Central memory CD8-positive, alpha-beta T cell (primary cell): ENCODE results near the gene PRPF38B.

ENCODE experiments used
- ATAC-seq: fragments of 150-1000 bp; cut with Tn5 transposase; replicated peaks from 2 replicates; pipeline ENCODE4 v1.10.0; 2022; ENCODE audit warnings: mild to moderate bottlenecking, moderate FRiP score, moderate number of reproducible peaks; ENCODE audit not compliant: poor library complexity, severe bottlenecking; ENCODE audit errors: extremely low read depth
- DNase-seq, 2 donors: peaks; one replicate each; pipeline ENCODE4 v3.0.0; 2021; ENCODE audit warnings: low spot score in 2 of 2
- H3K27ac Mint-ChIP-seq: one replicate; pipeline ENCODE4 v1.8.0; 2022; ENCODE audit warnings: low read depth, mild to moderate bottlenecking, moderate library complexity, mixed read lengths
- H3K27me3 Mint-ChIP-seq: one replicate; pipeline ENCODE4 v1.8.0; 2022; ENCODE audit warnings: mixed read lengths
- H3K36me3 Mint-ChIP-seq: one replicate; pipeline ENCODE4 v1.8.0; 2022; ENCODE audit warnings: mild to moderate bottlenecking, moderate library complexity, mixed read lengths; ENCODE audit not compliant: insufficient read depth
- H3K4me1 Mint-ChIP-seq: one replicate; pipeline ENCODE4 v1.8.0; 2022; ENCODE audit warnings: mixed read lengths
- H3K4me3 Mint-ChIP-seq: one replicate; pipeline ENCODE4 v1.8.0; 2022; ENCODE audit warnings: mild to moderate bottlenecking, moderate library complexity, mixed read lengths
- H3K9me3 Mint-ChIP-seq: one replicate; pipeline ENCODE4 v1.8.0; 2022; ENCODE audit warnings: mixed read lengths

The PRPF38B gene

GRCh38 chr1:108734171-108734865 lies 42.2 kb downstream of the PRPF38B start:
- no peaks in the 10 kb centered on the region for H3K9me3 Mint-ChIP-seq
- ATAC-seq = no peak
- no peaks in the 10 kb centered on the region for H3K4me1 Mint-ChIP-seq
- H3K36me3 Mint-ChIP-seq = peaks cover 1% of the 10 kb centered on the region
- H3K27me3 Mint-ChIP-seq = peaks cover 24% of the 10 kb centered on the region
- H3K27ac Mint-ChIP-seq = no peak overlapping the region
- DNase-seq = no peak
- no peak overlapping the region for H3K4me3 Mint-ChIP-seq

DNA sequence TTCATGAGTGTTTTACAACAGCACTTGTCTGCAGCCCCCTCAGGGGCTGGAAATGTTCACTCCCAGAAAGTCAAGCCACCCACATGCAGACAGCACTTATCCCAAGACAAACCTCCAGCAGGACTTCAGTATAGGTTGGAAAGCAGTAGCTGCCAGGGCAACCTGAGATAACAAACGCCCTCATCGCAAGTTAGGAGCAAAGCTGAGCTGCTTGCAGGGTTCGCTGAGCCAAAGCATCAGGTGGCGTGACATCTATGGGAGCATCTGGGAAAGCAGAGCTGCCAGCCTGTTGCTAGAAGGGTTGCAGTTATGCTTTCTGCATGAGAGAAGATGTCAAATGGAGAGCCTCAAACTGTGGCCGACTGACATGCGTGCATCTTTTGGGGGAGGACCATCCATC lies 50.1 kb downstream of the PRPF38B start:
- Mint-ChIP-seq H3K27me3 (peaks cover 15% of the 10 kb centered on the region), H3K4me3 (no peak overlapping the region), H3K36me3 (peaks cover 10% of the 10 kb centered on the region), H3K9me3 (no peaks in the 10 kb centered on the region), H3K27ac (no peak overlapping the region), H3K4me1 (peaks cover 8% of the 10 kb centered on the region)
- no peak for DNase-seq
- no peak for ATAC-seq

- Mint-ChIP-seq H3K36me3 (peaks cover 15% of the 10 kb centered on the region), H3K27me3 (no peaks in the 10 kb centered on the region), H3K27ac (peak overlapping the region; percentile 100), H3K4me3 (peak overlapping the region; percentile 100), H3K4me1 (peaks cover 43% of the 10 kb centered on the region), H3K9me3 (no peaks in the 10 kb centered on the region)
- DNase-seq = no peak
- no peak for ATAC-seq
These were observed 53.9 kb downstream of the PRPF38B start for GRCh38 chr1:108745980-108746381.

GRCh38 chr1:108746382-108747170 lies 54.5 kb downstream of the PRPF38B start, which contains the start of gene STXBP3:
Gene STXBP3, plus strand, starts transcription at chr1:108746674. Its CDS starts 64 bp downstream, at chr1:108746738.
- H3K4me3 Mint-ChIP-seq = peak within 1 kb of the TSS; percentile 100
- H3K36me3 Mint-ChIP-seq = peaks cover 16% of the 10 kb centered on the region
- H3K27ac Mint-ChIP-seq = peak within 1 kb of the TSS; percentile 100
- DNase-seq = peak; percentile 99 to 100
- H3K27me3 Mint-ChIP-seq = no peaks in the 10 kb centered on the region
- H3K9me3 Mint-ChIP-seq = no peaks in the 10 kb centered on the region
- peaks cover 45% of the 10 kb centered on the region for H3K4me1 Mint-ChIP-seq
- ATAC-seq = peak; percentile 92

DNA sequence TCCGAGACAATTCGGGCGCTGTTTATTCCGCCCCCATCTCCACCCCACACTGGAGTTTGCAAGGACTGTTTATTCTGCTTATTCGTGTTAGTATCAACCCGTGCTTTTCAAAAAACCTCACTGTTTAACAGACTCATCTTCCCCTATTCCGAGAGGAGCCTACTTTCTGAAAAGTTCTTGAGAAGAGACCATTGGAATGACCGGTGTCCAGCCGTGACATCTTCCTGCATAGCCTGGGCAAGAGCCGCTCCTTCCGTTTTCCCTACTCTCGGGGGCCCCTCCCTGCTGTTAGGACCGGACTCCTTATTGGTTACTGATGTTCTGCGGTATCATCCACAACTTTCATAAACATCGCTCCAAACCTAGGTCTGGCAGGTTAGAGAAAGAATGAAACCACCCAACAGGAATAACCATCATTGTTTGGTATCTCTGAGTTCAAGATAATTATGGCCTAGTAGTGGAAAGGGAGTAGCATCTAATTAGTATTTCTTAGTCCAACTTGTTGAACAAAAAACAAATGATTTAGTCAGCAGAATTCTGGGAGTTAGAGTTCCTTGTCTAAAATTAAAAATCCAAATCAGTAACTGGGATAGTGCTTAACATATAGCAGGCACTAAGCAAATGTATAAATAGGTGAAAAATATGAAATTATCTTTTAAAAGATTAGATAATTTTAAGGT lies 55.2 kb downstream of the PRPF38B start:
- H3K9me3 Mint-ChIP-seq = no peaks in the 10 kb centered on the region
- H3K36me3 Mint-ChIP-seq = peaks cover 16% of the 10 kb centered on the region
- H3K27me3 Mint-ChIP-seq = no peaks in the 10 kb centered on the region
- H3K4me3 Mint-ChIP-seq = peak overlapping the region; percentile 100
- ATAC-seq = peak; percentile 3
- H3K4me1 Mint-ChIP-seq = peaks cover 45% of the 10 kb centered on the region
- DNase-seq = no peak
- H3K27ac Mint-ChIP-seq = peak overlapping the region; percentile 100

DNA sequence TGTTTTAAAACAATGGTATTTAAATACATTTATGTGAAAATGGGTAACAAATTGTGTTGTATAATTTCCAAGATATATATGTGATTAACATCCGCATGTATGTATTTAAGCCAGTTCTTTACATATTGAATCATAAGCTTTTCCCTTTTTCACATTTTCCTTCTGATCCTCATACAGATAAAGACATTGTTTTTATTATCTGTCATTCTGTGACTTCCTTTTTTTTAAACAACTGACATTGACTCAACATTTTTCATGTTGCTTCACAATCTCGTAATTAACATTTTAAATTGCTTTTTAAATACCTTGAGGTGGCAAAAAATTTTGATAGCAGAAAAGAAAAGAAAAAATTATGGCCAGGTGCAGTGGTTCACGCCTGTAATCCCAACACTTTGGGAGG lies 55.8 kb downstream of the PRPF38B start:
- Mint-ChIP-seq H3K4me3 (peak overlapping the region; percentile 100), H3K9me3 (no peaks in the 10 kb centered on the region), H3K36me3 (peaks cover 19% of the 10 kb centered on the region), H3K4me1 (peaks cover 45% of the 10 kb centered on the region), H3K27me3 (no peaks in the 10 kb centered on the region), H3K27ac (peak overlapping the region; percentile 100)
- DNase-seq = no peak
- no peak for ATAC-seq

- Mint-ChIP-seq H3K27ac (peak overlapping the region; percentile 1), H3K36me3 (peaks cover 24% of the 10 kb centered on the region), H3K4me1 (peaks cover 45% of the 10 kb centered on the region), H3K9me3 (no peaks in the 10 kb centered on the region), H3K27me3 (no peaks in the 10 kb centered on the region), H3K4me3 (no peak overlapping the region)
- no peak for ATAC-seq
- no peak for DNase-seq
These were observed 57.0 kb downstream of the PRPF38B start for GRCh38 chr1:108749081-108749480.

DNA sequence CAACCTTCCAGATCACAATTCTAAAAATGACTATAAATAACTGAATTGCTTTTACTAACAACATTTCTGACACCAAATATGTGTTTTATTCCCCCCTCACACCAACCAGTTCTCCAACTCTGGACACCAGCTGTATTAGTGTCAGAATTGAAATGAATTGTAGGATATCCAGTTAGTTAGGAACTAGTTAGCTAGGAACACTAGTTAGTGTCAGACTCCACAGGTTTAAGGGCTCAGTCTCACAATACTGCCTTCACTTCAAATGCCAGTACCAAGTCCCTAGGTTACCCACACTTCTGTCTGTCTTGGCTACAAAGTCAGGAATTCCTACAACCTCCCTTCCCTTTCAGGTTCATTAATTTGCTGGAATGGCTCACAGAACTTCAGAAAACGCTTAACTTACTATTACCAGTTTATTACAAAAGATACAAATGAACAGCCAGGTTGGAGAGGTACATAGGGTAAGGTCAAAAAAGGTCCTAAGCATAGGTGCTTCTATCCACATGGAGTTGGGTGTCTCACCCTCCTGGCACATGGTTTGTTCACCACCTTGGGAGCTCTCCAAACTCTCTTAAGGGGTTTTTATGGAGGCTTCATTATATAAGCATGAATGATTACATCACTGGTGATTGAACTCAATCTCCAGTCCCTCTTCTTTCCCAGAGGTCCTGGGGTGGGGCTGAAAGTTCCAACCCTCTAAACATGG lies 58.5 kb downstream of the PRPF38B start:
- Mint-ChIP-seq H3K9me3 (no peaks in the 10 kb centered on the region), H3K27me3 (no peaks in the 10 kb centered on the region), H3K27ac (peak overlapping the region; percentile 58), H3K4me1 (peaks cover 45% of the 10 kb centered on the region), H3K4me3 (no peak overlapping the region), H3K36me3 (peaks cover 36% of the 10 kb centered on the region)
- ATAC-seq (no peak), DNase-seq (no peak)
